Measurements from ENCODE around the gene SNAI3.

Gene SNAI3

GRCh38 chr16:88634994-88635670, 51.2 kb downstream of the SNAI3 start:
- no peak for DNase-seq (ENCODE audit: low read depth in 2 of 2)

- DNase-seq (ENCODE audit: low read depth in 2 of 2): peak; percentile 33 to 41
These were observed 51.9 kb downstream of the SNAI3 start for GRCh38 chr16:88634141-88634993.

GRCh38 chr16:88633684-88634140, 52.6 kb downstream of the SNAI3 start:
- DNase-seq (ENCODE audit: low read depth in 2 of 2): peak in 1 of 2 donors; percentile 30

- DNase-seq (ENCODE audit: low read depth in 2 of 2): no peak
These were observed 53.7 kb downstream of the SNAI3 start for GRCh38 chr16:88632587-88632930.

GRCh38 chr16:88631920-88632586, 54.3 kb downstream of the SNAI3 start:
- no peak for DNase-seq (ENCODE audit: low read depth in 2 of 2)

- DNase-seq (ENCODE audit: low read depth in 2 of 2): no peak
These were observed 54.9 kb downstream of the SNAI3 start for GRCh38 chr16:88631384-88631783.

- DNase-seq (ENCODE audit: low read depth in 2 of 2): no peak
These were observed 55.4 kb downstream of the SNAI3 start for GRCh38 chr16:88630941-88631340.

- no peak for DNase-seq (ENCODE audit: low read depth in 2 of 2)
These were observed 55.9 kb downstream of the SNAI3 start for GRCh38 chr16:88630433-88630832.

GRCh38 chr16:88629835-88630234, 56.5 kb downstream of the SNAI3 start:
- no peak for DNase-seq (ENCODE audit: low read depth in 2 of 2)

GRCh38 chr16:88628512-88628974, 57.8 kb downstream of the SNAI3 start:
- DNase-seq (ENCODE audit: low read depth in 2 of 2): no peak
